Left ventricle myocardium inferior (tissue), 1 donor: ENCODE data around the gene PRKX. TPM values are rescaled to one million over a fixed set of nuclear protein-coding genes. Genes with fewer than 3 reads are reported as not detected.

Experiments used
- DNase-seq: peaks from one replicate; pipeline ENCODE4 v3.0.0-alpha.2; 2020
- H3K27ac ChIP-seq: fragments of 200-600 bp; replicated peaks from 2 replicates; pipeline ENCODE4 v1.8.0; 2021
- H3K27me3 ChIP-seq: fragments of 200-600 bp; 2 replicates; pipeline ENCODE4 v1.8.0; 2021; ENCODE audit warnings: low read depth
- H3K36me3 ChIP-seq: fragments of 200-600 bp; 2 replicates; pipeline ENCODE4 v1.8.0; 2021
- H3K4me1 ChIP-seq: fragments of 200-600 bp; 2 replicates; pipeline ENCODE4 v1.8.0; 2021
- H3K4me3 ChIP-seq: fragments of 200-600 bp; 2 replicates; pipeline ENCODE4 v1.8.0; 2021; ENCODE audit warnings: mild to moderate bottlenecking, moderate library complexity
- H3K9me3 ChIP-seq: fragments of 200-600 bp; replicated peaks from 2 replicates; pipeline ENCODE4 v1.8.0; 2021
- CTCF ChIP-seq: fragments of 200-600 bp; IDR thresholded peaks from 2 replicates; pipeline ENCODE4 v1.8.0; 2021; ENCODE audit warnings: antibody characterized with exemption, mild to moderate bottlenecking, borderline replicate concordance
- intact Hi-C: fragments of 100-400 bp; cut with micrococcal nuclease; formaldehyde crosslinking; loops from one replicate; pipeline ENCODE4 v1.11.0; 2022
- total RNA-seq: library from RNA; stranded (reverse); fragmentation: NEBNext Ultra II Directional; extraction: Animal tissue kit (Norgen Biotek cat#: 25700); gene quantifications from one replicate; pipeline ENCODE4 v1.2.1, GENCODE V29; 2021
- donor health status: DM: no; HTN: yes; CAD: no; lungs with severe emphysema.

Gene PRKX
- total RNA-seq, 1 donor from 2014 or later = 3.7 TPM

GRCh38 chrX:3585719-3586118 lies 127.7 kb downstream of the PRKX start:
- intact Hi-C loops = no loop called here
- DNase-seq = no peak
- no peak for TF ChIP-seq CTCF

GRCh38 chrX:3584415-3584996 lies 128.9 kb downstream of the PRKX start:
- H3K27me3 ChIP-seq = no peaks in the 10 kb centered on the region
- H3K4me1 ChIP-seq = no peaks in the 10 kb centered on the region
- H3K9me3 ChIP-seq = no peaks in the 10 kb centered on the region
- no peak for TF ChIP-seq CTCF
- no peaks in the 10 kb centered on the region for H3K36me3 ChIP-seq
- intact Hi-C loops = no loop called here
- no peak for DNase-seq
- no peak overlapping the region for H3K4me3 ChIP-seq
- no peak overlapping the region for H3K27ac ChIP-seq

More at GRCh38 chrX:3585719-3586118, 127.7 kb downstream of the PRKX start:
- no peaks in the 10 kb centered on the region for H3K27me3 ChIP-seq
- H3K36me3 ChIP-seq = no peaks in the 10 kb centered on the region
- H3K9me3 ChIP-seq = no peaks in the 10 kb centered on the region
- no peaks in the 10 kb centered on the region for H3K4me1 ChIP-seq
- no peak overlapping the region for H3K4me3 ChIP-seq
- H3K27ac ChIP-seq = no peak overlapping the region

DNA sequence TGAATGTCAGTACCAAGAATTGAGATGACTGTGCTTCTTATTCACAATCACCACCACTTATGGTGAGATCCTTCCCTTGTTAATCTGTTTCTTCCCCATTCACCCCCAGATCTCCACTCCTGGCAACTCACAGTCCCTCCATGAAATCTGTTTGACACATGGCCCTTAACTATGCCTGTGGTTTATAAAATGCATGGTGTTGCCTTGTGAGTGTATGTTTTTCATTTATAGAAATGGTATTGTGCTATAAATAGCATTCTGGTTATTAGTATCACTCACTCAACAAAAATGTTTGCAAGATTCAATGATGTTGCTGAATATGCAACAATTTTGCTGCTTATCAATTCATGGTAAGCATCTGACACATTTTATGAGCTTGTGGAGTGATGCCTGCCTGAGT lies 131.0 kb downstream of the PRKX start:
- DNase-seq = no peak
- Histone ChIP-seq H3K4me3 (no peak overlapping the region), H3K27me3 (no peaks in the 10 kb centered on the region), H3K4me1 (no peaks in the 10 kb centered on the region), H3K27ac (no peak overlapping the region), H3K9me3 (no peaks in the 10 kb centered on the region), H3K36me3 (no peaks in the 10 kb centered on the region)
- TF ChIP-seq CTCF = no peak
- intact Hi-C loops = no loop called here

- Histone ChIP-seq H3K9me3 (no peaks in the 10 kb centered on the region), H3K4me1 (no peaks in the 10 kb centered on the region), H3K27me3 (no peaks in the 10 kb centered on the region), H3K4me3 (no peak overlapping the region), H3K27ac (peak overlapping the region; percentile 30), H3K36me3 (no peaks in the 10 kb centered on the region)
- intact Hi-C loops = no loop called here
- no peak for TF ChIP-seq CTCF
- DNase-seq = no peak
Observed at GRCh38 chrX:3581609-3582108, 131.8 kb downstream of the PRKX start.

DNA sequence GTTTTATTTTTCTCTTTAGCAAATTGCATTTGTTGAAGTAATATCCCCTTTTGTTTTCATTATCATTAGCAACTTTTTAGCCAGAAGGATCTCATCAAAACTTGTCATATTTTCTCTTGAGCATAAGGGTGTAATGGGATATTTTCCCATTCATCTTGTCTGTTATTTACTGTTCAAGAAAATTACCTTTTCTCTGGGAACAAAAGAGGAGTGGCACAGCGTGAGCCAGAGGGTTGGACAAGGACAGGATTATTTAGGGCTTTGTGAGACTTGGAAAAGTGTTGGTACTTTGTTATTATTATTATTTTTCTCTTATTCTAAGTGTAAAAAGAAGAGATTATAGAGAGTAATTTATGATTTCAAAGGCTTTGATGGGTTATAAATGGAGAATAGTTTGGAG lies 135.9 kb downstream of the PRKX start:
- Histone ChIP-seq H3K27me3 (no peaks in the 10 kb centered on the region), H3K9me3 (no peaks in the 10 kb centered on the region), H3K27ac (peak overlapping the region; percentile 5), H3K36me3 (no peaks in the 10 kb centered on the region), H3K4me1 (no peaks in the 10 kb centered on the region), H3K4me3 (no peak overlapping the region)
- intact Hi-C loops = no loop called here
- no peak for TF ChIP-seq CTCF
- DNase-seq = no peak
